HepG2 (cell line): Measurements from ENCODE around the gene ZNF444. TPM values are rescaled to one million over a fixed set of nuclear protein-coding genes. Genes with fewer than 3 reads are reported as not detected.
A peak's percentile ranks its signal among the peaks of the same experiment; 100 is the strongest.

ENCODE experiments used
- ASH2L ChIP-seq: fragments of 300-600, 200-600 bp; sonication (generic); IDR thresholded peaks from 2 replicates; pipeline ENCODE4 v1.7.0; 2017; ENCODE audit warnings: low read depth, mild to moderate bottlenecking, moderate library complexity, mixed read lengths, low read length; ENCODE audit not compliant: insufficient read length
- DMAP1 ChIP-seq: IDR thresholded peaks from 2 replicates; pipeline ENCODE4 v1.6.1; 2016
- GPN1 ChIP-seq: sonication (generic); formaldehyde crosslinking; IDR thresholded peaks from 2 replicates; pipeline ENCODE4 v1.5.1; 2020; ENCODE audit warnings: missing genetic modification reagents, borderline replicate concordance
- HMG20A ChIP-seq: IDR thresholded peaks from 2 replicates; pipeline ENCODE4 v1.6.1; 2016; ENCODE audit warnings: borderline replicate concordance
- PITX1 ChIP-seq: sonication (generic); formaldehyde crosslinking; IDR thresholded peaks from 2 replicates; pipeline ENCODE4 v1.5.1; 2020; ENCODE audit warnings: mild to moderate bottlenecking, missing genetic modification reagents
- POGK ChIP-seq: sonication (generic); formaldehyde crosslinking; conservative IDR thresholded peaks from 2 replicates; pipeline ENCODE4 v1.8.0; 2022; ENCODE audit warnings: mild to moderate bottlenecking, moderate library complexity, missing genetic modification reagents
- PRPF4 ChIP-seq: fragments of 200-400 bp; formaldehyde crosslinking; IDR thresholded peaks from 2 replicates; pipeline ENCODE4 v1.6.1; 2016; ENCODE audit warnings: low read length, low read depth; ENCODE audit not compliant: poor library complexity, severe bottlenecking
- RCOR2 ChIP-seq: IDR thresholded peaks from 2 replicates; pipeline ENCODE4 v1.6.1; 2016; ENCODE audit warnings: missing biosample characterization, missing genetic modification reagents
- SMAD1 ChIP-seq: sonication (generic); formaldehyde crosslinking; IDR thresholded peaks from 2 replicates; pipeline ENCODE4 v1.4.0; 2020; ENCODE audit warnings: missing genetic modification reagents, low read depth, mild to moderate bottlenecking, borderline replicate concordance
- TBL1XR1 ChIP-seq: fragments of 150-350 bp; IDR thresholded peaks from 2 replicates; pipeline ENCODE4 v1.6.1; 2014; ENCODE audit warnings: borderline replicate concordance, low read length; ENCODE audit not compliant: partially characterized antibody
- TBX2 ChIP-seq: sonication (generic); formaldehyde crosslinking; IDR thresholded peaks from 2 replicates; pipeline ENCODE4 v1.5.0; 2020; ENCODE audit warnings: missing genetic modification reagents, mild to moderate bottlenecking, borderline replicate concordance
- XRCC5 ChIP-seq: fragments of 200-400 bp; formaldehyde crosslinking; optimal IDR thresholded peaks from 2 replicates; pipeline ENCODE3; 2017; ENCODE audit warnings: mild to moderate bottlenecking, low read length
- ZBTB3 ChIP-seq: sonication (generic); formaldehyde crosslinking; IDR thresholded peaks from 2 replicates; pipeline ENCODE4 v1.4.0; 2020; ENCODE audit warnings: low read depth, mild to moderate bottlenecking, moderate library complexity, missing genetic modification reagents, borderline replicate concordance
- ZFY ChIP-seq: sonication (generic); formaldehyde crosslinking; IDR thresholded peaks from 2 replicates; pipeline ENCODE4 v1.4.0; 2020; ENCODE audit warnings: missing genetic modification reagents
- ZNF180 ChIP-seq: sonication (generic); formaldehyde crosslinking; IDR thresholded peaks from 2 replicates; pipeline ENCODE4 v1.4.0; 2020; ENCODE audit warnings: low read depth, missing genetic modification reagents, borderline replicate concordance
- ZNF362 ChIP-seq: sonication (generic); formaldehyde crosslinking; IDR thresholded peaks from 2 replicates; pipeline ENCODE4 v1.4.0; 2020; ENCODE audit warnings: missing genetic modification reagents, mild to moderate bottlenecking, borderline replicate concordance
- ZNF710 ChIP-seq: sonication (generic); formaldehyde crosslinking; IDR thresholded peaks from 2 replicates; pipeline ENCODE4 v1.5.0; 2020; ENCODE audit warnings: mild to moderate bottlenecking, missing genetic modification reagents, borderline replicate concordance
- ZNF816 ChIP-seq: sonication (generic); formaldehyde crosslinking; IDR thresholded peaks from 2 replicates; pipeline ENCODE4 v1.8.0; 2022; ENCODE audit warnings: missing genetic modification reagents, mild to moderate bottlenecking, borderline replicate concordance
- ZNF878 ChIP-seq: sonication (generic); formaldehyde crosslinking; IDR thresholded peaks from 2 replicates; pipeline ENCODE4 v1.8.1; 2023; ENCODE audit warnings: mild to moderate bottlenecking, missing genetic modification reagents, moderate library complexity
- polyA plus RNA-seq, 8 experiments: library from polyadenylated mRNA; depleted of rRNA in 3 of 8; stranded (reverse) in 7 of 8; unstranded in 1 of 8; fragments of >200 nt; fragmentation: Illumina TruSeq in 4 of 8; extraction: Trizol in 4 of 8; gene quantifications; 2 replicates each; pipeline versions ENCODE4 v1.2.1 to v1.2.3, GENCODE V29; 2011 to 2016; ENCODE audit warnings: low read depth in 4 of 8, missing spikeins in 1 of 8, mixed read lengths in 1 of 8; ENCODE audit not compliant: insufficient read depth in 1 of 8
- total RNA-seq, 5 experiments: library from RNA; depleted of rRNA; stranded (reverse); fragments of >200 nt; fragmentation: Illumina TruSeq; extraction: Trizol; gene quantifications; 2 replicates each; pipeline ENCODE4 v1.2.3, GENCODE V29; 2016; ENCODE audit warnings: low read depth in 1 of 5
- TF ChIP-seq, protein P1 (sequence below): sonication (generic); formaldehyde crosslinking; IDR thresholded peaks from 2 replicates; pipeline ENCODE4 v1.4.0; 2020; ENCODE audit warnings: missing genetic modification reagents, mild to moderate bottlenecking, borderline replicate concordance

ZNF444 gene
- total and polyA plus RNA-seq, 2 of the 13 experiments (the other 11 are each of a cell fraction or from before 2014, with no cell fraction given) = 27.4 to 30.3 TPM

- TF ChIP-seq TBL1XR1 = peak; percentile 28
- no peak for TF ChIP-seq ZNF180 (CRISPR knock-in tag)
- peak; percentile 15; the same call in 1 of the 2 replicates for TF ChIP-seq ZFY (CRISPR knock-in tag)
- TF ChIP-seq ZNF710 (CRISPR knock-in tag) = peak; percentile 70; the same call in 1 of the 2 replicates
- TF ChIP-seq HMG20A (CRISPR knock-in tag) = peak; percentile 76; the same call in 1 of the 2 replicates
- TF ChIP-seq TBX2 (CRISPR knock-in tag) = peak; percentile 76
- TF ChIP-seq GPN1 = no peak
- peak; percentile 81 for TF ChIP-seq ASH2L
- TF ChIP-seq DMAP1 (CRISPR knock-in tag) = peak; percentile 70; the same call in 1 of the 2 replicates
- peak; percentile 63 for TF ChIP-seq XRCC5
- TF ChIP-seq, protein P1, sequence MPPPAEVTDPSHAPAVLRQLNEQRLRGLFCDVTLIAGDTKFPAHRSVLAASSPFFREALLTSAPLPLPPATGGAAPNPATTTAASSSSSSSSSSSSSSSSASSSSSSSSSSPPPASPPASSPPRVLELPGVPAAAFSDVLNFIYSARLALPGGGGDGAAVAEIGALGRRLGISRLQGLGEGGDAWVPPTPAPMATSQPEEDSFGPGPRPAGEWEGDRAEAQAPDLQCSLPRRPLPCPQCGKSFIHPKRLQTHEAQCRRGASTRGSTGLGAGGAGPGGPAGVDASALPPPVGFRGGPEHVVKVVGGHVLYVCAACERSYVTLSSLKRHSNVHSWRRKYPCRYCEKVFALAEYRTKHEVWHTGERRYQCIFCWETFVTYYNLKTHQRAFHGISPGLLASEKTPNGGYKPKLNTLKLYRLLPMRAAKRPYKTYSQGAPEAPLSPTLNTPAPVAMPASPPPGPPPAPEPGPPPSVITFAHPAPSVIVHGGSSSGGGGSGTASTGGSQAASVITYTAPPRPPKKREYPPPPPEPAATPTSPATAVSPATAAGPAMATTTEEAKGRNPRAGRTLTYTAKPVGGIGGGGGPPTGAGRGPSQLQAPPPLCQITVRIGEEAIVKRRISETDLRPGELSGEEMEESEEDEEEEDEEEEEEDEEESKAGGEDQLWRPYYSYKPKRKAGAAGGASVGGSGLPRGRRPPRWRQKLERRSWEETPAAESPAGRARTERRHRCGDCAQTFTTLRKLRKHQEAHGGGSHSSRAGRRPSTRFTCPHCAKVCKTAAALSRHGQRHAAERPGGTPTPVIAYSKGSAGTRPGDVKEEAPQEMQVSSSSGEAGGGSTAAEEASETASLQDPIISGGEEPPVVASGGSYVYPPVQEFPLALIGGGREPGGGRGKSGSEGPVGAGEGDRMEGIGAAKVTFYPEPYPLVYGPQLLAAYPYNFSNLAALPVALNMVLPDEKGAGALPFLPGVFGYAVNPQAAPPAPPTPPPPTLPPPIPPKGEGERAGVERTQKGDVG (CRISPR knock-in tag) = 0 out of 2 replicates have a peak, but pooled peaks have one; percentile 57
- TF ChIP-seq PRPF4 = no peak
- TF ChIP-seq PITX1 (CRISPR knock-in tag) = peak; percentile 59; the same call in 1 of the 2 replicates
- TF ChIP-seq ZNF816 (CRISPR knock-in tag) = no peak
- TF ChIP-seq RCOR2 = peak; percentile 77; the same call in 1 of the 2 replicates
- TF ChIP-seq ZNF362 (CRISPR knock-in tag) = peak; percentile 97
- TF ChIP-seq ZNF878 (CRISPR knock-in tag) = 0 out of 2 replicates have a peak, but pooled peaks have one; percentile 32
- TF ChIP-seq SMAD1 (CRISPR knock-in tag) = 0 out of 2 replicates have a peak, but pooled peaks have one; percentile 36
- 0 out of 2 replicates have a peak, but pooled peaks have one; percentile 9 for TF ChIP-seq ZBTB3 (CRISPR knock-in tag)
- TF ChIP-seq POGK (CRISPR knock-in tag) = no peak
These were observed 1.1 kb downstream of the ZNF444 start (continued) for GRCh38 chr19:56142087-56142787.
